GM19452 (cell line): ENCODE measurements around the gene PGP.
"Not testable (repeated sequence)": the region's sequence is repeated elsewhere in the genome, so short reads cannot be mapped to it uniquely, and the experiment has no call there.

Source experiments
- ATAC-seq: cut with Tn5 transposase; IDR thresholded peaks from one replicate; pipeline ENCODE4 v1.9.1; 2021; ENCODE audit not compliant: unreplicated experiment

Gene PGP, protein sequence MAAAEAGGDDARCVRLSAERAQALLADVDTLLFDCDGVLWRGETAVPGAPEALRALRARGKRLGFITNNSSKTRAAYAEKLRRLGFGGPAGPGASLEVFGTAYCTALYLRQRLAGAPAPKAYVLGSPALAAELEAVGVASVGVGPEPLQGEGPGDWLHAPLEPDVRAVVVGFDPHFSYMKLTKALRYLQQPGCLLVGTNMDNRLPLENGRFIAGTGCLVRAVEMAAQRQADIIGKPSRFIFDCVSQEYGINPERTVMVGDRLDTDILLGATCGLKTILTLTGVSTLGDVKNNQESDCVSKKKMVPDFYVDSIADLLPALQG

DNA sequence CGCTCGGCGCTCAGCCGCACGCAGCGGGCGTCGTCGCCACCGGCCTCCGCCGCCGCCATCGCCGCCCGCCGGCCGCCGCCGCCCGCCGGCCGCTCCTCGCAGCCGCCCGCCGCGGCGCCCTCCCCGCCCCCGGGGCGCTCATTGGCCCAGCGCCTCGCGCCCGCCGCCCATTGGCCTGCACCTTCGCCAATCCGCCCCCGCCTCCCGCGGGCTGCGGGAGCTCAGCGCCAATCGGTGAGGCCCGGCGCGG lies at the start of gene PGP:
Gene PGP, minus strand, starts transcription at position 122 of the 250 bp plus-strand sequence. Its CDS starts 63 bp downstream, at position 59.
- ATAC-seq = peak; percentile 87

DNA sequence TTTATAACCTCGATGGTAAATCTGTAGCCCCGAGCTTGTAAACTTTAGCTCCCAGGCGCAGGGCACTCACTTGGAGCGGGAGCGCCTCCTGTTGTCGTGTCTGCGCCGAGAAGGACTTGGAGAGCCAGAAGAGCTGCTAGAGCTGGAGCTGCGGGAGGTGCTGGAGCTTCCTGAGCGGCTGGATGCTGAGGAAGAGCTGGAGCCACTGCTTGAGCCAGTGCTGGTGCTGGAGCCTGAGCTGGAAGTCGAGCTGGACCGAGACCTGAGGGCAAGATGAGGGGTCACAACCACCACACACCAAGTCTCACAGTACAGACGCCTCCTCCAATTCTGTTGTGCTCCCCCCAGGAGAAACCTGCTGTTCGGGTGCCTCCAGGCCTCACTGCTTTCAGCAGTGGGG lies 48.4 kb upstream of the PGP start:
- not testable (repeated sequence) for ATAC-seq

DNA sequence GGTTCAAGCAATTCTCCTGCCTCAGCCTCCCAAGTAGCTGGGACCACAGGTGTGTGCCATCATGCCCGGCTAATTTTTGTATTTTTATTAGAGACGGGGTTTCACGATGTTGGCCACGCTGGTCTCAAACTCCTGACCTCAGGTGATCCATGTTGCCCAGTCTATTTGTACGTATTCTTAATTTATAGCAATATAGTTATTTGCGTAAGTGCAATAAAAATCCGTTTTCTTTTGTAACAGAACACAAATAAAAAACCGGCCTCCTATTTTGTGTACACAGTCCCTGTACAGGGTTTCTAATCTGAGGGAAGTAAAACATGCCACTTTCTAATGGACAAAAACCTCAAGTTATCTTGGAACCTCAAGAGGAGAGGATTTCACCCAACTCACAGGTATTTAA lies 45.6 kb upstream of the PGP start:
- no peak for ATAC-seq

DNA sequence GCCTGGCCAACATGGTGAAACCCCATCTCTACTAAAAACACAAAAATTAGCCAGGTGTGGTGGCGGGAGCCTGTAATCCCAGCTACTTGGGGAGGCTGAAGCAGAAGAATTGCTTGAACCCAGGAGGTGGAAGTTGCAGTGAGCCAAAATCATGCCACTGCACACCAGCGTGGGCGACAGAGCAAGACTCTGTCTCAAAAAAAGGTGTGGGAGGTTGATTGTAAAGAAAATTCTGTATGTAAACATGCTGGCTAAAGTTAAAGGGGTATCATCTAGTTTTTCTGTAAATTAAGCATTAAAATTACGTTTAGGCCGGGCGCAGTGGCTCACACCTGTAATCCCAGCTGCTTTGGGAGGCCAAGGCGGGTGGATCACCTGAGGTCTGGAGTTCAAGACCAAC lies 43.9 kb upstream of the PGP start:
- not testable (repeated sequence) for ATAC-seq

DNA sequence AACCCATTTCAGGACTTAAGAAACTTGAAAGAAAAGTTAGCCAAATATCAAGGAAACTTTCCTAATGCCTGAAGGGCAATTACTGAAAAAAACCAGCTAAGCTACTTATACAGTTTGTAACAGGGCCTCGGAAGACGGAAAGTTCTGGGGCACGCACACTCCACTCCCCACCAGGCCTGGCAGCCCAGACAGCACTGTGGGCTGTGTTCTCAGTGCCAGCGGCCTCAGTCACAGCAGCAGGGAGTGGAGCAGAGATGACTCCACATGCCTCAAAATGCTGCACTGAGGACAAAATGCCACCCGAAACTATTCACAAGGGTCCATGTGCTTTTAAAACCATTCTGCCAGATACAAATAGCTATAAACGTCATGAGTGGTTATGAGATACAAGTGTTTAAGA lies 43.1 kb upstream of the PGP start:
- no peak for ATAC-seq

DNA sequence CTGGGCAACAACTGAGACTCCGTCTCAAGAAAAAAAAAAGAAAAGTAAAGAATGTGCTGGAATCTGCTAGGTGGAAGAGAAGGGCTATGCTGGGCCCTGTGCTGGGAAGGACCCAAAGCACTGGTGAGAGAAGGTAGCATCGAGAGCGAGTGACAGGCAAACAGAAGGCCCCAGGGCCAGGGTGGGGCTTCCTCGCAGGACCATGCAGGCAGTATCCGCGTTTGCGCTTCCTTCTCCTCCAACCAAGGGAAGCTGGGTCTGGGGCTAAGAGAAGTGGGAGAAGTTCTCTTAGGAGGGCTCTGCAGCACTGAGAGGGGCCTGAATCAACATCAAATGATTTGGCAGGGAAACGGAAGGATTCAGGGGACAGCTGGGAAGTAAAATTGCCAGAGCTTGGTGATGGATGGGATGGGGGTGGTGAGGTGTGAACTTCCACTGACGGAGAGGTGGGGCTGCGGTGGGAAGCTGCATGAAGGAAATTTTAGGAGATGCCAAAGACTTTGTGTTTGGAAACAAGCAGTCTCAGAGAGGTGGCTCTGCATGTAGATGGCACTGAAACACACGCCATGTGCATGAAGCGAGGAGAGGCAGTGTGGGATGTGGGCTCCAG lies 42.0 kb upstream of the PGP start:
- ATAC-seq = no peak

DNA sequence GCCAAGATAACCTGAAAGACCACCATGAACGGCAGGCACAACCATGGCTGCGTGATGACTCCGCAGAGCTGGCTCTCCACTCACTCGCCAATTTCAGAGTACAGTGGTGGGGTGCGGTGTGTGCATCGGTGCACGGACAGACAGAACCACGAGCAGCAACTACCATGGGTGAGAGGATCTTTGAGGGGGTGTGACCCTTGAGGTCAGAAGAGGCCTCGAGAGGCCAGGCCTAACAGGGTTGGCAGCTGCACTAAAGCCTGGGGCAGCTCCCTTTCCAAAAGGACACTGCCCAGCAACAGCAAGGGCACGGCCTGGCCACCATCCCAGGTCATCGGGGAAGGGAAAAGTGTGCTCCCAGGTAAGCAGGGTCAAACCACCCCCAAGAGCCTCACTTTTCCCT lies 38.7 kb upstream of the PGP start:
- ATAC-seq = no peak

DNA sequence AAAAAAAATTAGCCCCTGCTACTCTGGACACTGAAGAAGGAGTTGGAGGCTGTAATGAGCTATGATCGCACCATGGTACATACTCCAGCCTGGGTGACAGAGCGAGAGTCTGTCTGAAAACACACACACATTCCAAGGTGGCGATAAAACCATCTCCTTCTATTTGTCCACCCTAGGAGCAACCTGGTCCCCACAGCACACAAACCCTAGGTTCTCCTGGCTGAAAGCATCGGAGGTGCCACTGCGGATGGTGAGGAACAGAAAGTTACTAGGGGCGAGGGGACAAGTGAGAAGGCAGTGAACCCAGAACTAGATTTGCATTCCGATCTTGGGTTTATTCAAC lies 38.1 kb upstream of the PGP start:
- ATAC-seq = no peak

DNA sequence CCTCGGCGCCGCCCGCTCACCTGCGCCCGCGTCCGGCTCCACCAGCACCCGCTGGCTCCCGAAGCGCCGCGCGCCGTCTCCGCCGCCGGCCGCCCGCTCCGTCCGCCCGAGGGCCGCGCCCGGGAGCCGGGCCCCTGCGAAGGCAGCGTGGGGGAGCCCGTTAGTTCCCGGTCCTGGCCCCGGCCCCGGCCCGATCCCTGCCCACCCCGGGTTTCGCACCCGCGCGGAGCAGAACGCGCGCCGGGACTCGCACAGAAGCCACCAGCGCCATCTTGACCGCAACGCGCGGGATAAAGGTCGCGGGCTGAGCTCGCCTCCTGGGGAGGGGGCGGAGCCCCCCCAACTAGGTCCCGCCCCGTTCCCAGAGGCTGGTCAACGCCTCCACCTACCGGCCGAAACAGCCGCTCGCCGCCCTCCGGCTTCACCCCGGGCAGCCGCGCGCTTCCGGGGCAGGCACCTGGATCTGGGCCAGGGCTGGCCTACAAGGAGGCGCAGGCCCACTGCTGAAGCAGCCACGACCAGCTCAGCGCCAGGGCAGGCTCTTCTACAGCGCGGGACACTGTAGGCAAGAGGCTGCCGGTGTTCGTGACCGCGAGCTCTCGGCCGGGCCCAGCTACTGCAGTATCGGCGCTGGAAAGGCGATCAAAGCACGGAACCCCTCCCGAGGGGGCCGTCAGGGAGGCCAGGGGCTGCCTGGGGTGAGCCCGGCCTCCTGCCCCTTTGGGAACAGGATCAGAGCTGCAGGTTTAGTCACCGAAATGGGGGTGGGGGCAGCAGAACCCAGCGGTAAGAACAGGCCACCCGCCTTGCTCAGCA lies 36.9 kb upstream of the PGP start, which contains the start of gene ECI1:
Gene ECI1, minus strand, starts transcription at position 292 of the 816 bp plus-strand sequence. Its CDS starts 21 bp downstream, at position 271.
- ATAC-seq = peak; percentile 80

DNA sequence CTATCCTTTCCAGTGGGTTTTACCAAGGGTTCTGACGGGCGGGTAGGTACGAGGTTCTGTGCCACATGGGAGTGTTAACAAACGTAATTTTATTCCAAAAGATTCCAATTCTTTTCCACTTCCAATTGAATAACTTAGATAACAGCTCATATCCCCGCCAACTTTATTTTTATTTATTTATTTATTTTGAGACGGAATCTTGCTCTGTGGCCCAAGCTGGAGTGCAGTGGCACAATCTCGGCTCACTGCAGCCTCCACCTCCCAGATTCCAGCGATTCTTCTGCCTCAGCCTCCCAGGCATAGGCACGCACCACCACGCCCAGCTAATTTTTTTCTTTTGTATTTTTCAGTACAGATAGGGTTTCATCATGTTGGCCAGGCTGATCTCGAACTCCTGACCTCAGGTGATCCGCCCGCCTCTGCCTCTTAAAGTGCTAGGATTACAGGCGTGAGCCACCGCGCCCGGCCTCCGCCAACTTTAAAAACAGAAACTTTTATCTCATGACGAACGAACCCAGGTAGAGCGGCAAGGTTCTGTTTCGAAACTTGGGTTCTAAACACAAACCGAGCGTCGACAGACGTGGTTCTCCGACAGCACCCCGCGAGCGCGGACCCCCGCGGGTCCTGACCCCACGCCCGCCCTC lies 36.1 kb upstream of the PGP start:
- no peak for ATAC-seq

DNA sequence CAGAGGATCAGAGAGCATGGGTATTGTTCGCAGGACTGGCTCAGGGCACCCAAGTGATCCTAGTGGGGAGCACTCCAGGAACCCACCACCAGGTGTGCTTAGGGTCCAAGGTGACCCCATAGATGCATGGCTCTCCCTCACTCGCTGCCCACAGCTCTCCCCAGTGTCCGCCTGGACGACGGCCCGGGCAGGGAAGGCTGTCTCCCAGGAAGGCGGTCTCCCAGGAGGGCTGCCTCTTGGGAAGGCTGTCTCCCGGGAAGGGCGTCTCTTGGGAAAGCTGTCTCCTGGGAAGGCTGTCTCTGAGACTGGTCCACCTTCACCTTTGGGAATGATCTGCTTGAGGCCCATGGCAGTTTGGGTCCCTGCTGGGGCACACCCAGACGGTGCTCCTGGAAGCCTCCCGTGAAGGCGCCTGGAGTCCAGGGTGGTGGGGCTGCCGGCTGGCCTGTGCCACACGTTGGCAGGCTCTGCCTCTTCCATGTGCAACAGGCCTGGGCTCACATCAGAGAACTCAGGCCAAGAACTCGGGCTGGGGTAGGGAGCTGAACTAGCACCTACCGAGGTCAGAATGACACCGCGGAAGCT lies 31.8 kb upstream of the PGP start:
- ATAC-seq = no peak

DNA sequence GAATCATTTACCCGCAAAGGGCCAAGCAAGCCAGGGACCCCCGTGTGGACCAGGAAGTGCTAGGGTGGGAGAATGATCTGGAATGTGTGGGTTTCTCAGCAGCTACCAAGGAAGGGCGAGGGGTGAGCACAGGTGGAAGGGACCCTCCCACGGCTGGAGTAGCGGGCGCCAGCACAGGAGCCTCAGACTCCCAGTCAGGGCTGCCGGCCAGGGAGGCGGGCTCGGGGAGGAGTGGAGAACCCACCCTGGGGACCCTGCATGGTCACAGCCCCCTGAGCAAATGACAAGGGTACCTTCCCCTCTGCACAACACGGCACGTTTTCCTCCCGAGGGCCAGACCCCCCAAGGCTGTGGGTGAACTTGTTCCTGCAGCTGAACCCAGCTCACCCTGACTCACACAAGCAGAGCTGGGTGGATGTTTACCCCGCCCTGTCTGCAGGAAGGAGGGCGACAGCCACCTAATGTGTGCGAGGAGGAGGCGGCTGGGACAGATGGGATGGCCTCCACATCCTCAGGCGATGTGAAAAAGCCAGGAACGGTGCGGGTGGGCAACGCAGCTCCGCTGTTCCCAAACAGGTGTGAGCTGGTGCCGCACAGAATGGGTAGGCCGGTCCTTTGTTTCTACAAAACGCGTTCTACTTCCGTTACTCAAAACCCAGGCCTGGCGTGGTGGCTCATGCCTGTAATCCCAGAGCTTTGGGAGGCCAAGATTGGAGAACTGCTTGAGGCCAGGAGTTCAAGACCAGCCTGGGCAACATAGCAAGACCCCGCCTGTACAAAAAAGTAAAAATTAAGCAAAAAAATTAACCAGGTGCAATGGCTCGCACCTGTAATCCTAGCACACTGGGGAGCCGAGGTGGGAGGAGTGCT lies 30.5 kb upstream of the PGP start:
- ATAC-seq = no peak

DNA sequence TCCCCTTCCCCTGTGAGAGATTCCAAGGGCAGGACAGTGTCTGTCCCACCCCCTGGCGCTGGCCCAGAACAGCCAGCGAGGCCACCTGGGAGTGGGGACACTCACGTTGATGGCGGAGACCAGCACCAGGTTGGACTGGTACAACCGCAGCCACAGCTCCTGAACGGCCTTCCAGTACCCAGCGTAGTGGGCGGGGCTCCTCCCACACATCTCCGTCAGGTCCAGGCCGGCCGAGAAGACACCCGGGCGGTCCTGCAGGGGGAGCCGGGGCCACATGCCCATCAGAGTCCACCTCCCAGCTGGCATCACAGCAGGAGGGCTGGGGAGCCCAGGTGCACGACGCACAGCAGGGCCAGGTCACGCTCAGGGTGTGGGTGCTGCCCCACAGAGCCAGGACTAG lies 29.7 kb upstream of the PGP start:
- no peak for ATAC-seq

DNA sequence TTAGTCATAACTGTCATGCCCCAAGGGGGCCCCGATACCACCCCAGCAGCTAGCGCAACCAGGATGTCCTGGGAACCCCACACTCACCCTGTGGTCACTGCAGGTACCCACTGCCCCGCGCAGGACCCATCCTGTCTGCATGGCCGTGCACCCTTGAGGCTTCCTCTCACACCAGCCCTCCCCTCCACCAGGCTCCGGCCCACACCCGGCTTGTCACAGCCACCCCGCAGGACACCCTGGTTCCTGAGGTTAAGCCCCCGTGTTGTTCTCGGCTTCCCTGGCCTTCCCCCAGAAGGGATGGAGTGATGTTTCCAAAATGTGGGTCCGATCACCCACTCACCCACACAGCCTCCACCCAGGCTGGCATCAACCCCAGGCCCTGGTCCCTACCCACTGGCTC lies 29.1 kb upstream of the PGP start:
- ATAC-seq = no peak

DNA sequence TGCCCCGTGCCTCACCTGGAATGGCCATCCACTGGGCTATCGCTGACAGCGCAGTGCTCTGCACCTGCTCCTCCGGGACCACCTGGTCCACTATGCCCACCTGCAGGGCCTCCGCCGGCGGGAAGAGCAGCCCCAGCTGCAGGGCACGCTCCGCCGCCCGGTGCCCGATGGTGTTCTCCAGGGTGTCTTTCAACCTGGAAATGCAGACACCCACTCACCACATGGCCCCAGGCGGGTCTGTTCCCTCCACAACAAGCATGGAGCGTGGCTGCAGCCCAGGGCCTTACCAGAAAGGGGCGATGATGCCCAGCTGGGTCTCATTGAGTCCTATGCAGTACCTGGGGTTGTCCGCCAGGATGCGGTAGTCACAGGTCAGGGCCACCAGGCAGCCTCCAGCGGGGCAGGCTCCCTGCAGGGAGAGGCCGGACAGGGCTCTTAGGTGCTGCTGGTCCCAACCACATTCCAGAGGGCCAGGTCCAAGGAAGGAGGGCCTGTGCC lies 28.4 kb upstream of the PGP start:
- ATAC-seq = no peak

DNA sequence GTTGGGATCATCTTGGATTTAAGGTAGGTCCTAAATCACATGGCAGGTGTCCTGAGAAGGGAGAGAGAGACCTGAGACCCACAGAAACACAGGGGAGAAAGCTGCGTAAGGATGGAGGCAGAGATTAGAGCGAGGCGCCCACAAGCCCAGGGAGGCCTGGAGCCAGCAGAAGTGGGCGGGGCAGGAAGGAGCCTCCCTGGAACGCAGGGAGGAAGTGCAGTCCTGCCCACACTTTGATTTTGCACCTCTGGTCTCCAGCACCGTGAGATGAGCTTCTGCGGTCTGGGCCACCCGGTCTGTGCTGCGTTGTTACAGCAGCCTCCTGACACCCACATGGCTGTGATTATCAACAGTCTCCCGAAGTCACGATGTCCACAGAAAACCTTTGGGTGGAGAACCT lies 28.0 kb upstream of the PGP start:
- ATAC-seq = no peak

DNA sequence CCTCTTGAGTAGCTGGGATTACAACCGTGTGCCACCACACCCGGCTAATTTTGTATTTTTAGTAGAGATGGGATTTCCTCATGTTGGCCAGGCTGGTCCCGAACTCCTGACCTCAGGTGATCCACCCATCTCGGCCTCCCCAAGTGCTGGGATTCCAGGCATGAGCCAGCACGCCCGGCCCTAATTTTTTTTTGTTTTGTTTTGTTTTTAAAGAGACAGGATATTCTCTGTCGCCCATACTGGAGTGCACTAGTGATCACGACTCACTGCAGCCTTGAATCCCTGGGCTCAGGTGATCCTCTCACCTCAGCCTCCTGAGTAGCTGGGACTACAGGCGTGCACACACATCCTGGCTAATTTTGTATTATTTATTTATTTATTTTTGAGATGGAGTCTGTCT lies 25.7 kb upstream of the PGP start:
- not testable (repeated sequence) for ATAC-seq

DNA sequence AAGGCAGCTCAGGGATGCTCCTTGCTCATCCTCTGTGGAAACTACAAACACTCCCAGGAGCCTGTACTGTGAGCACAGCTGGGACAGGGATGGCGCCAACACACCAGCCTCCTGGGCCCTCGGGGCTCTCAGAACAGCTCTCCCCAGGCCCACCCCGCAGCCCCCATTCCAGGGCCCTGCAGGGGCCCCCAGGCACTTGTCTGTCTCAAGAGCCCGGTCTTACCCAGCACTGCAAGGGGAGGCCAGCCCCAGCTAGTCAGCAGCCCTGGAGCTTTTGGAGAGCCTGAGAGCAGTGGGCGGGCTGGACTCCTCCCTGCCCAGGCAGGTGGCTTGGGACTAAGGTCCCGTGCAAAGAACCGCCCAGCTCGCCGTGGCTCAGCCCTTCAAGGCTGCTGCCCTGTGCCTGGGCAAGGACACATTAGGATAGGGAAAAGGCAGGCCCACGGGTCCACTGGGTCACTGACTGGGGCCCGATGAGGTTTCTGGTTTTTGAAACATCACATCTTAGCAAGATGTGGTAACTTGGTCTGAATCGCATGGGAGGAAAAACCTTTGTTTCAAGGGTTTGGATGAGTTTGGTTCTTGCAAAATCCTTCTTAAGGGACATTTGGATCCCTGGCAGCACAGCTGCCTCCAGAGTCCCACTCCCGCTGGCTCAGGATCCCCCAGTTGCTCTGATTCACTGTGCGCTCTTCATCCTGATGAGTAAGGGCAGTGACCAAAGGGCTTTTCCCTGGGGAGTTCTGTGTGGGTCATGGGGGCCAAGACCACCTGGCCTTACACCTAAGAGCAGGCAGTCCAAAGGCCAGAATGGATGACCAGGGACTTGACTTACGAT lies 24.4 kb upstream of the PGP start:
- ATAC-seq = no peak

DNA sequence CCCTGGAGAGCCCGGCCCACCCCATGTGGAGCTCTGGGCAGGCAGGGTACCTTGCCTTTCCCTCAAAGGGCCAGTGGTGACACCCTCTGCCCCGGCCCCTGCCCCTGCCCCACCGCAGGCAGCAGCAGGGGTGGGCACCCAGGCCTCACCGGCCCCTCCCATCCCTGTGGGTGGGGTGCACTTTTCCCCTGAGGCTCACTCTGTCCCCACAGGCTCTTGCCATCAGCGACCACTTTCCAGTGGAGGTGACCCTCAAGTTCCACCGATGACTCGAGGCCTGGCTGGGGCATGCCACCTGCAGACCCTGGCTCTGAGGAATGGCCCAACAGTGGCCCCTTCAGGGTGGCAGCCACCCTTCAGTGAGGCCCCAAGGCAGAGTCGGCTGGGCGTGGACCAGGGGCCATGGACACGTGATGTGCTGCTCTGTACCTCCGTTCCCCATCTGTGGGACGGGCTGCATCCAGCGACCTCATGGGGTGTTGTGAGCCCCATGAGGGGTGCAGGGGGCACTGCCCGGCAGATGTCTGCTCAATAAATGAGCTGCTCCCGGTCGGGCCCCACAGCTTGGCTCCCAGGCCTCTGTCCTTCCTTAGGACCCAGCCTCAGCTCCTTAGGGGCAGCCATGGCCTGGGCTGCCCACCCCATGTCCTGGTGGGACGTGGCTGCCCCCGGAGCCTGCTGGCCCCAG lies 23.7 kb upstream of the PGP start:
- no peak for ATAC-seq
